Endometrial microvascular endothelial cells (primary cell): Measurements from ENCODE around the gene CACUL1. TPM values are rescaled to one million over a fixed set of nuclear protein-coding genes. Genes with fewer than 3 reads are reported as not detected.

Experiments
- in situ Hi-C: cut with HindIII; loops from 2 replicates; pipeline ENCODE4 v1.10.0; 2017; ENCODE audit warnings: low sequenced_read_pairs, low pct_unique_long_range_greater_than_20kb; ENCODE audit errors: inconsistent ontology term
- total RNA-seq: library from RNA; depleted of rRNA; stranded (reverse); fragments of >200 nt; gene quantifications from one replicate; pipeline ENCODE4 v1.2.3, GENCODE V29; 2015; ENCODE audit errors: inconsistent ontology term

The CACUL1 gene
- total RNA-seq, 1 donor from 2014 or later: 16.3 TPM

DNA sequence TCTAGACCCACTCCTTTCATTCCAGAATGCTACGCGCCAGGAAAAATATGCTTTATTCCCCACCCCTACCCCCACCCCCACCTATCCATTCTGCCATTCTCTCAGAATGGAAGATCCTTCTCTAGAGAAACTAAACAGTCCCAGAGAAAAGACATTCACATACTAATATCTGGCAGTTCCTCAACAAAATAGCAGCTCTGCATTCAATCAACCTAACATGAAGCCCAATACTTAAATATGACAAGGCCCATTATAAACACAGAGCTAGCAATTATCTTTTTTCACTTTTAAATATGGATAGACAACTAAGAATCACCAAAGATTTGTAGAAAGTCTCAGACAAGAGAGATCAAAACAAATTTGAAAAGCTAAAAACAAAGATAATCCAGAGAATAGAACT lies 16.4 kb downstream of the CACUL1 start:
- in situ Hi-C loops: no loop called here

DNA sequence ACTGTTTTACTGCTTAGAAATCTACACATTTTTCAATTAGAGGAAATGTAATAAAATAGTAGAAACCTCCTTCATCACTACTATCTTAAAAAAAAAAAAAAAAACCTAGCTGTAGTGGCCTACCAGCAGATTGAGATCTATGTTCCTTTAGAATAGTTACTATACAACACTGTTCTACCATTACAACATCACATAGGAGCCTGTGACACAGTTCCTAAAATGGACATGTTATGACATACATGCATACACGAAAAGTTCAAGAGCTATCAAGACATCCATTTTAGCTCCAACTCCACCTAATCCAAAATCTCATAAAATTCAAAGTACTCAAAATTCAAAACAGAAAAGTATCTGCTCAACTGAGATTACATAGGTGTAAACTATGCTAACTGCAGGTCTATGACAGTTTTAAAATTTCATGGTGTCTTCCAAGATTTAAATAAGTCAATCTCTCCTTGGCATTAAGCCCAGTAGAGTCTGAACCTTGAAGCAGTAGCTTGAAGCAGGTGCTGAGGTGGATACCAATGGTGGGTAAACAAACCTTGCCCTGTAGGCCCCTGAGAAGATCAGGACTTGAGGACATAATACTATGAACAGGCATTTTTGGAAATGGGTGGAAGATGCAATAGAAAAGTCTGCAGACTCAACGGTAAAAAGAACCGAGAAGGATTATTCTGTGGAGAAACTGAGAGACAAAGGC lies 17.0 kb downstream of the CACUL1 start:
- in situ Hi-C loops: no loop called here

DNA sequence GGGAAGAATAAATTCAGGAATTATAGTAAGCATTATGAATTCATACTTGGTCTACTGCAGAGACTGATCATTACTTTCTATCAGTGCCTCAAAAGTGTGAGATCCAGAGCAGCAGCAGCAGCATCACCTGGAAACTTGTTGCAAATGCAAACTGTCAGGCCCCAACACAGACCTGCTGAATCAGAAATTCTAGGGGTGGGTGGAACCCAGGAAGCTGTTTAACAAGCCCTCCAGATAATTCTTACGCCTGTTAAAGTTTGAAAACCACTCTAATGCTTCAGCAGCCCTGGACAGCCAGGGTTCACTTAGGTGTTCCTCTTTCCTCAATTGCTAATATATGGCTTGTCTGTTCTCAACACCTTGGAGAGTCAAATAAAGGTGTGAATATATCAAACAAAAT lies 19.5 kb downstream of the CACUL1 start:
- in situ Hi-C loops: no loop called here

DNA sequence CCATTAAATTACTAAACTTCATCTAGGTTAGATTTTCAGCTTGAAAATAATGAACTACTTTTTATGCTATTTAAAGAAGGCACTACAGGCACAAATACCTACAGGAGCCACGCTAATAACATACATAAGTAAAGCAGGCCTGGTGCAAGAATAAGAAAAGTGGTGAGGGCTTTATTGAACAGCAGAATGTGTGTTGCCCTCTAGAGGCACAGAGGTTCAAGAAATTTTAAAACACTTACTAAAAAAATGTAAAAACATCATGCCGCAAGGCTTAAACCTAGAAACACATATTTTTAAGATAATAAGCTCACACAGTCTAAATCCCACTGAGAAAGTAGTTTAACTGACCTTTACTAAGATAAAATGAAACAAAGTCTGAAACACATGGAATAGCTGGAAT lies 20.3 kb downstream of the CACUL1 start:
- in situ Hi-C loops: no loop called here

DNA sequence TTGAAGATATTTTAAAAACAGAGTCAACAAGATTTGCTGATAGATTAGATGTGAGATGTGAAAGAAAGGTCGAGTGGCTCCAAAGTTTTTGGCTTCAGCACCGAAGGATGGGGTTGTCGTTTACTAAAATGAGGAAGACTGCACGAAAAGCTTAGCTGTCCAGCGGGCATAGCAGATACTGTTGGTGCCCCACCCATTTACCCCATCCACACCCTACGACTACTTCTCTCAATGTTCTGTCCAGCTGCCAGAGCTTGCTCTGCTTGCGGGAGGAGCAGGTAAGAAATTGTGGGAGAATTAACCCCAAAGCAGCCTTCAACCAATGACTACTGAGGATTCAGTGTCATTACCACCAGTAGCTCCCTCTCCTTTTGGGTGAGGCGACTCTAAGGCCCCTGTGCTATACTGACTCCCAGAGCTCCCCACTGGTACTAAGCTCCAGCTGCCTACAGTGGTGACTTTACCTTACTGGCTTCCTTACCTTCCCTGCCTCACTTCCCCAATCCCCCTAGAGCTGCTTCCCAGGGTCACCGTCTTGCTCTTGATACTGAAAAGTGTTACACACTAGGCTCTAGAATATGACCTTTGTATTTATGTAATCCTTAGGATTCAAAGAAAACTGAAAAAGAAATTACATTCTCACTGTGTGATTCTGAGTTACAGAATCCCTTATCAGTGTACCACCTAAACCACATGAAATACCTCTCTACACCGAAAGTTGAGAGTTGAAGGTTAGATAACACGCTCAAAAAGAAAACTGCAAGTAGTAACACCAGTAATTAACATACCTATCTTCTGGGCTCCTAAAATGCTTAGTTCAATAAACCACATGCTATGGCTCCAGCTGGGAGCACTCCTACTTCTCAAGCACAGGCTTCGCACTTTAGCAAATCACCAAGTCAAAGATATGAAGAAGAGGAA lies 22.3 kb downstream of the CACUL1 start:
- in situ Hi-C loops: no loop called here

DNA sequence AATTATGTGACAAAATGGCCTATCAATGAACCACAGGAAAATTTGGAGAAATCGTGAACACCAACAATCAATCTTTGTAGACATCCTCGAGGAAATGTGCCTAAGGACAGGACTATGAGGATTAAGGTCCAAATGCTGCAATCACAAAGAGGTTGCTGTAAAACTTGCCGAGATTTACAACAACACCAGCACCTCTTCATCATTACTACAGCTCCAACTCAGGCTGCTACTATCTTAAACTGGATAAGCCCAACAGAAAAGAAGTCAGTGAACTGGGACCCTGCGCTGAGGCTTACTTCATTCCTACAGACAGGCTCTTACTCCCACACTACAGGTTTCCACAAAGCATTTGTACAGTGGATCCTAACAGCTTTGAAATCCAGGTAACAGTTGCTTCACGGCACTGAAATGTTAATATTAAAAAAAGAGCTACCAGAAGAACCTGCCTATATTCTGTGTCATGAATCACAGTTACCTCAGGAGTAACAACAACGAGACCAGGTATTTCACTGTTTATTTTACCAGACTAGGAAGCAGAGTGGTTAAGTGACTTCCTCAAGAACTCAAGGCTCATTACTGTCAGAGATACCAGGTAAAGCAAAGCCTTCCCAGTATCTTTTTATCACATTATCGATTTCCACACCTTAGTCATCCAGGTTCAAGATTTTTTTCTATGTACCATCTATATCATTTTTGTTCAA lies 23.9 kb downstream of the CACUL1 start:
- in situ Hi-C loops: no loop called here

DNA sequence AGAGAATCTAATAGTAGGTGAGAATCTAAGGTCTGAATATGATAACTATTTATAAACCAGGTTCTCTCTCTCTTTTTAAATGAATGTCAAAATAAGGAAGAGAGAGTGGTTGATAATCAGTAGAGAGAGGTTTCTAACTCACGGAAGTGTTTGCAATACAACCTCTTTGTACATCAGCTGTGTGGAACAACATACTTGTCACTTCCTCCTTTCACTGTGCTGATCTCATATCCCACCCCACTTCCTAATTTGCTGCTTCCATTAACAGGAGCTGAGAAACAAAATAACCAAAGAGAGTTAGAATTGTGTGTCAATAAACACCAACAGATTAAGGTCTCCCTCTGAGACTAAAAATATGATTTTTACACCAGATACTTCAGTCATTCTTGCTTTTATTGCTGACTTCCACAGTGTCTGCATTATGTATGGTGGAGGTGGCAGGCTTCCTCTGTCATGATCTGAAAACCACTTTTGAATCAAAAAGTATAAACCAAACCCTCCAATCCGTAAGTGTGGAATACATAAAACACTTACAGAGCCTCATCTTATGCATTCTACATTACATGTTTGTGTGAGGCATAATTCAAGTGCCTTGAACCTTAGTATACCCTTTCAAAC lies 25.0 kb downstream of the CACUL1 start:
- in situ Hi-C loops: no loop called here

DNA sequence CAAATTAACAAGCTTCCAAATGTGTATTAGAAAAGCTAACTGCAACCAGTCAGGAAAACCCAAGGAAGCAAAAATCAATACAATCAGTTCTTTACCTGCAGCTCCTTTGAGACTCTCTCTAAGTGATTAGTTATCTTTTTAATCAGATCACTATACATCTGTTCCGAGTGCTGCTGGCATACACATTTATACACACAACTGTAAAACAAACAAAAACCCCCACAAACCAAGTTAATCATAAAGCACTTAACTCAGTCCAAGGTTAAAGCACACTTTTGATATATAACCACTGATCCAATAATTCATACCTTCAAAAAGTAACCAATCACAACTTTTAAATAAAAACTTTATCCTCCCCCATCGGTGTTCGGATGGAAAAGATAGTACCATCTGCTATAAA lies 25.6 kb downstream of the CACUL1 start:
- in situ Hi-C loops: no loop called here

DNA sequence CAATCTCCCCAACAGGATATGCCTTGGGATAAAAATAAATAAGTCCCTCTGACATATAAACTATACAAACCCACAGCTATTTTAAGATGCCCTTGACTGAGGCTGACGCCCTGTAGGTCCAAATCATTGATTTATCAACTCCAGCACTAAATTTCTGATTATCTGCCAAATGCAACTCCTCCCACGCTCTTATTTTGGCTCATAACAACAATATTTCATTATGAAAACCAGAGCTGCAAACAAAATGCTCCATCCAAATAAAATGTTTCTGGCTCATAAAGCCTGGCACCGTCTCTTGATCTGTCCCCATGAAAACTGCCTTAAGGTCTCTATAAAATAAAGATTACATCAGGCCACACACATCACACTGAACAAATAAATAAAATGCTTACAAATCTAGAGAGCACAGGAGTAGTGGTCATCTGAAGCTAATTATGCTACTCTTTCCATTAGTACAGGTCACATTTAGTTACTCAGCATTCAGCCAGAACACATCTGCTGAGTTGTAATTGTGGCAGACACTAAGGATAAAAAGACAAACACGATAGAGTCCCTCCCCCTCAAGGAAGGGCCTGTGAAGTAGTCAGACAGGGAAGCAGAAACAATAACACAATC lies 28.8 kb downstream of the CACUL1 start:
- in situ Hi-C loops: no loop called here

DNA sequence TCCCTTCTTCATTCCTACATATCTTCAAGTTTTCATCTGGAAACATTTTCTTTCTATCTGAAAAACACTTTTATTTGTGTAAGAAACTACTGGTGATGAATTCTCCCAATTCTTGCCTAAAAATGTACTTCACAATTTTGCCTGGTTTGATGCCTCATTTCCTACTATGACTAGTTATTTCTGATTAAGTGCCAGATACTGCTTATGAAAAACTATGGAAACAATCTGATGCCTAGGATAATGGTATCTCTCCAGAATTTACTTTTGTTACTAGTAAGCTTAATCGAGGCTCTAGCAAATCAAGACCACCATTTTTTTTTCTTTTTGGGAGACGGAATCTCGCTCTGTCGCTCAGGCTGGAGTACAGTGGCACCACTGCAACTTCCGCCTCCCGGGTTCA lies 31.3 kb downstream of the CACUL1 start:
- in situ Hi-C loops: no loop called here

DNA sequence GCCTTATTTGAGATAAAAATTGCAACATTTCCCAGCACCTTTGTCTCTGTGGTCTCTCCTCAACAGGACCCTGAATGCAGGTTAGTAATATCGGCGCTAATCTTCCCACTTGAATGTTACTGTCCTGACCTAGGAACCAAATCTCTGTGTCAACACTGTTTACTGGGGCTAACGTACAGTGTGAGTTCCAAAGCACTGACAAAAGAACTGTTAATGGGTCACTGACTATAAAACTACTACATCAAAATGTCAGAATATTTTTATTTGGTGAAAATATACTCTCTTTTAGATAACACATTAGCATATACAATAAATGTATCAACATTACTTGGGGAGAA lies 33.3 kb downstream of the CACUL1 start:
- in situ Hi-C loops: no loop called here

DNA sequence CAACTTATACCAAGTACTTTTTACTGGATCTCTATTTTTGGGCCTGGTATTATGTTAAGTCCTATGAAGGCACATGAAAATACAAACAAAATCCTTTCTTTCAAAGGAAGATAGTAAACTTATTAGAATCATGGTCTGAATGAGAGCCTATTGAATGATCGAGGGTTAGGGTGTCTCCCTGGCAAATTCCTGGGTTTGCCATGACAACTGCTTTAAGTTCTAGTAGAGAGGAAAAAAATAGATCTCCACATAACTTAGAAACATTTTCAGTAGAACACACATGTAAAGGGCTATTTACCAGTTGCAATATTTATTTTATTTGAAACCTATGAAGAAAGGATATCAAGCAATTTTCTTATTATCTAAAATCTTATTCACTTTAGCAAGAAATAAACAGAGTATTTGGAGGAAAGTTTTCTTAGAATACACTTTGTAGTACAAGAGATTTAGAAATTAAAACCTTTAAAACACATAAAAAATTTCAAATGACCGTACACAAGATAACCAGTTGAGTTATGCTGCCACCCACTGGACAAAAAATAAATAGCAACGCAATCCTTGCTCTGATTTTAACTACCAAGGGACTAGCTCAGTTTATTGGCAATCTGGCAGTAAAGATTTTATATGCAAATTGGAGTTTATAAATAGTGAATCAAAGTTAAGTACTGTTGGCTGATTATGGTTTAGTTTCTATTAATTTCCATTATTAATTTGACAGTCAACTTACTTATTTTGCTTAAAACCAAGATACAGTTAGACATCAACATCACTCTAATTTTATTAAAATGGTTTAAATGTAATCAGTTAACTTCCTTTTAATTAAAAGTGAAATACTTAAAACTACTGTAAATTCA lies 33.9 kb downstream of the CACUL1 start:
- in situ Hi-C loops: no loop called here

DNA sequence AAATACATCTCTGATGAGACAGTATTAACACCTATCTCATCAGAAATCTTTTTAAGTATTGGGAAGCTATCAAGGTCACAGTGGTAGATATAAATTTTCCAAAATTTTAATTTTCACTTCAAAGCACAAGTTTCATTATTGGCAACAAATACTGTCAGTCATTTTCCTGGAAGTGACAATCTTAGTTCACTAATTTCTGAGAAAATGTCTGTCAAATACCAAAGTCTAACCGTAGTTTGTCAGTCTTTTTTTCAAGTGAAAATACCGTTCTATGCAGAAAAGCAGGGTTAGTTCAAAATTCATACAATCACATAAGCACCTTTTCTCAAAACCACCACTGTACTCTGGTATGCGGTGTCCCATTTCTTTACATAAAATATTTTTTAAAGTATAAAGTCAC lies 40.4 kb downstream of the CACUL1 start:
- in situ Hi-C loops: no loop called here

DNA sequence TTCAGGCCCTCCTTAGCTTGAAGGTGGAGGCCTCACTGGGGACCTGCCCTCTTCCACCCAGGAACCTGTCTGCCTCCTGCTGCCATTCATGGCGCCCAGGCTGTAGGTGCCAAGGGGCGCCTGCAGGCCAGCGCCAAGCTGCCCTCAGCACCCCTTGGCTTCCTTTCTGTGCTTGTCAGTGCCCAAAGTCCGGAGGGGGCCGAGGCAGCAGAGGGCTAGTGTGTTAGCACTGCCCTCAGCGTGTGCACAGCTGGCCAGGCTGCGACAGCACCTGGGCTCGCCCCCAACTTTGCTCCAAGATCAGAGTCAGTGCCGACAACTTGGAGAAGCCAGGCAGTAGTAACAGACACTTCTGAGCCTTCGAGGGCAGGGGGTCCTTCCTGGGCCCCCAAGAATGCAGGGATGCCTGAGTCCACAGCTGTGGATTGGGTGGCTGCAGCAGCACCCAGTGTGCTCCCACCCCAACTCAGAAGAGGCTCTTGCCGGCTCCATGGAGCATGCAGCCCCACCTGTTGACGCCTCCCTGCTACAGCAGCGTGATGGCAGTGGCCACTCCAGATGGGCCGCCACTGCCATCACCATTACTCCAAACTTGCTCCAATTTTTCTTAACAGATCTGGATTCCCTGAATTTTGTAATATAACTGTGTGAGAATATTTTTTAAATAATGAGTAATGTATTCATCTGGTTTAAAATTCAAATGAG lies 41.7 kb downstream of the CACUL1 start:
- in situ Hi-C loops: no loop called here

DNA sequence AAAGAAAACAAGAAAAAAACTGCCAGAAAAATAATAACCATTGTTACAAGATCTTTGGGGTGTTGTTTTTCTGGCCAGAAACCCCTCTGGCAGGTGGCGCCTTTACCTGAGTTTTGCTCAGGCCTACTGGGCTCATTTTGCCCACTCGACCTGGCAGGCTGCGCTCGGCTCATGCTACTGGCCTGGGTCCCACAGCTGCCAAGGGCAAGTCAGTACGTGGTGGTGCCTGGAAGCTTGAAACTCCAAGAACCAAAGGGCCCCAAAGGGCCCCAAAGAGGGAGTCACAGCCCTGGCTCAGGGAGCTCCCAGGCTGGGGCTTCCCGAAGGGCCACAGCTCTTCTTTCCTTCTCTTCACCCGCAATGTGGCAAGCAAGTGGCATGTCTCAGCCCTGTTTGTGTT lies 42.7 kb downstream of the CACUL1 start:
- in situ Hi-C loops: no loop called here

DNA sequence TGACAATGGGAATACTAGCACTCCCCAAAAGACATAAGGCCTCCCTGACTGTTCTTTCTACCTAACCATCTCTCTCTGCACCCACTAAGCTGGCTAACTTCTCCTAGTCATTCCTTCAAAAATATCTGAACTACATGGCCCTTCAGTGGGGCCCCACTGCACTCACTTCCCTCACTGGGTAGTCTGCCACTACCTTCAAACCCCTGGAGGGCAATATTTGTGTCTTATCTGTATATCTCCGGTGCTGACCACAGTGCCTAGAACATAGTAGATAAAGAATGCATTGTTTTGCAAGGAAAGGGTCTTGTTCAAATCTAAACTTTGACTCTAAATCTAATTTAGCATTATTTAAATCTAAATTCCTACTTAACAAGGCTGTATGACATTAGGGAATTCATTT lies 44.3 kb downstream of the CACUL1 start:
- in situ Hi-C loops: no loop called here

DNA sequence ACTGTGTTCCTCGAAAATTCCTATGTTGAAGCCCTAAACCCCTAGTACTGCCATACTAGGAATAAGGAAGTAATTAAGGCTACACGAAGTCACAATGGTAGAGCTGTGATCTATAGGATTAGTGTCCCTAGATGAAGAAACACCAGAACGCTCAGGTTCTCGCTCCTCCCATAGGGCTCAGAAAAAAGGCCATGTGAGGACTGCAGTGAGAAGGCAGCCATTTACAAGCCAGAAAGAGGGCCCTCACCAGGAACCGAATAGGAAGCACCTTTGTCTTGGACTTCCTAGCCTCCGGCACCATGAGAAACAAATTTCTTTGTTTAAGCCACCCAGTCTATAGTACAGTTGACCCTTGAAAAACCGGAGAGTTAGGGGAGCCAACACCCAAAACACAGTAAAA lies 46.2 kb downstream of the CACUL1 start:
- in situ Hi-C loops: no loop called here

DNA sequence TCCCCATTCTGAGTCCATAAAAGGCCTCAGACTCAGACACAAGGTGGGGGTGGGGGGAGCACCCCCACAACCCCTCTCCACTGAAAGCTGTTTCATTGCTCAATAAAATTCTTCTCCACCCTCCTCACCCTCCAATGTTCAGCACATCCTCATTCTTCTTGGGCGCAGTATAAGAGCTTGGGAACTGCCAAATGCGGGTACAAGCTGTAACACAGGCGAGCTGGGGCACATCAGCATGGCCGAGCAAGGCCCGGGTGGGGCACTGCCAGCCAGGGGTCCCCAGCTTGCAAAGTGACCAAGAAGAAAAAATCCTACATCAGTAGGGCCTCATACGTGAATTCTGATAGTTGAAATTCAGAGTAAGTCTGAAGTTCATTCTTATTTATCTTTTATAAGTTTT lies 50.1 kb downstream of the CACUL1 start:
- in situ Hi-C loops: no loop called here
